ENCODE results near the gene ENO3. TPM values are rescaled to one million over a fixed set of nuclear protein-coding genes. Genes with fewer than 3 reads are reported as not detected.

The ENO3 gene
- total RNA-seq, 1 donor from 2014 or later: 2.6 TPM

DNA sequence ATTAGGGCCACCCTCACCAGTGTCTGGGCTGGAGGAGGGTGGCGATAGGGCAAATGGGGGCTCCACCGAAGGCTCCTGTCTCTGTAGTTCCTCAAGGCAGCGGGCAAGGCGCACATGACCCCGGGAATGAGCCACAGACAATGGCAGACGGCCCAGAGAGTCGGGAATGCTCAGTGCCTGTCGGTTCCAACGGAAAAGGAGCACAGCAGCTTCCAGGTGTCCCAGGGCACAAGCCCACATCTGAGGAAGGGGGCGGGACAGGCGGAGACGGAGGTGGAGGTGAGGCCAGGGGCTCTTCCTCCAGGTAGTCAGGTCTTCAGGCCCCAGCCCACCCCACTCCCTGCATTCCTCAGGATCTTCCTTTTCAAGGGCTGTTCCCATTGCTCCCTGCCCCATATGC lies 21.8 kb downstream of the ENO3 start:
- DNase-seq (ENCODE audit: extremely low read depth, low read depth, low spot score): no peak

DNA sequence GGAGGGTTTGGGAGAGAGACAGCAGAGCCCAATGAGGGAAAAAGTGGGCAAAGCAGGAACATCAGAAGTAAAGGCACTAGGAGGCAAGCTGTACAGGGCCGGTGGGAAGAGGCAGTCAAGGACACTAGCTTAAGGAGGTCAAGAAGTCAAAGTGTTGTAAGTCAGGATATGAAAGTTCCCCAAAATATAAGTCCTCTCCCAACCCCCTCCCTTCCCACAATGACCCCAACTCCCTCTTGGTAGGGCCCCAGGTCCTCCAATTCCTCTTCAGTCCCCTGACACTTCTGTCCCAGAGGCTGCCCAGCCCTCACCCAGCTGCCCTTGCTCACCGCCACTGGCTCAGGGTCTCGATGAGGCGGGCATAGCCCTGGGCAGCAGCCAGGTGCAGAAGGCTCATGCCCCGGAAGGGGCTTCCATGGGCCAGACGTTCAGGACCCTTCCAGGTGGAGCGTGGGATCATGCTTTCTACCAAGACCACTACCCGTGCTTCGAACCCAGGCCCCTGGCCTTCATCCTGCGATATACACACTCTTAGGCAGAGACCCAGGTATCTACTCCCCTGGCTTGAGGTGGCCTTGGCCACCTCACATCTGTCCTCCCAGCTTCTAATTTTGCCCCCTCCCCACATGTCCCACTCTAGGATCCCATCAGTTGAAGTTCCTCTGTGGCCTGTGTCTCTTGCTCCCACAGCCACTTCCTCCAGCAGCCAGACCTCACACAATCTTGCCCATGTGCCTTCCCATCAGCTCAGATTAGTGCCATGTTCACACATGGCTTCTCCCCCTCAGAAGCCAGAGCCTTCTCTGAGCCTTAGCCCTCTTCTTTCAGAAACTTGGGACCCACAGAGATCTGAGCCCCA lies 22.6 kb downstream of the ENO3 start:
- no peak for DNase-seq (ENCODE audit: extremely low read depth, low read depth, low spot score)

GRCh38 chr17:4974115-4974670 lies 23.3 kb downstream of the ENO3 start:
- no peak for DNase-seq (ENCODE audit: extremely low read depth, low read depth, low spot score)

- no peak for DNase-seq (ENCODE audit: extremely low read depth, low read depth, low spot score)
These were observed 27.8 kb downstream of the ENO3 start for GRCh38 chr17:4978726-4979125.

DNA sequence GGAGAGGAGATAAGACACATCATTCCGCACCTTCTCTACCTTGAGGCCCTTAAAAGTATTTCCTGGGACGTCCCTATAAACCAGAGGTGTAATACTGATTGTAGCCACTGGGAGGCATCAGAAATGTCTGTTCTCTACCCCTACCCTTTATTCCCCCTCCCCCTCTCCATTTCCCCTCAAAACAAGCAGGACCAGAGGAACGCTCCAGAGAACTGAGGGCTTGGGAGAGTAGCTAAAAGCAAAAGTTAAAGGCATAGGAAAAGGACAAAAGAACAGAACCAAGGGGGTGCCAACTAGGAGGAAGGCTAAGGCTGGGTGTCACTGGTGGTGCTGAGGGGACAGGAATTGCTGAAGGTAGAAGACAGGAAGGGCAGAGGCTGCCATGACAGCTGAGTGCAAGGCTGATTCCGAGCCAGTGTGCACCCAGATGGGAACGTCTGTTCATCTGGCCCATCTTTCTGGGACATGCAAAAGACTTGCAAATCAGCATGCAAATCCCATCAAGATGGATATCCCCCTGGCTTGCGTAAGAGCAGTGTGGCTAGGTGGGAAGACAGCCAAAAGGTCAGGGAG lies 29.8 kb downstream of the ENO3 start:
- no peak for DNase-seq (ENCODE audit: extremely low read depth, low read depth, low spot score)

- DNase-seq (ENCODE audit: extremely low read depth, low read depth, low spot score): no peak
These were observed 31.4 kb downstream of the ENO3 start for GRCh38 chr17:4982305-4982704.

- DNase-seq (ENCODE audit: extremely low read depth, low read depth, low spot score): no peak
These were observed 35.5 kb downstream of the ENO3 start for GRCh38 chr17:4986403-4986802.

DNA sequence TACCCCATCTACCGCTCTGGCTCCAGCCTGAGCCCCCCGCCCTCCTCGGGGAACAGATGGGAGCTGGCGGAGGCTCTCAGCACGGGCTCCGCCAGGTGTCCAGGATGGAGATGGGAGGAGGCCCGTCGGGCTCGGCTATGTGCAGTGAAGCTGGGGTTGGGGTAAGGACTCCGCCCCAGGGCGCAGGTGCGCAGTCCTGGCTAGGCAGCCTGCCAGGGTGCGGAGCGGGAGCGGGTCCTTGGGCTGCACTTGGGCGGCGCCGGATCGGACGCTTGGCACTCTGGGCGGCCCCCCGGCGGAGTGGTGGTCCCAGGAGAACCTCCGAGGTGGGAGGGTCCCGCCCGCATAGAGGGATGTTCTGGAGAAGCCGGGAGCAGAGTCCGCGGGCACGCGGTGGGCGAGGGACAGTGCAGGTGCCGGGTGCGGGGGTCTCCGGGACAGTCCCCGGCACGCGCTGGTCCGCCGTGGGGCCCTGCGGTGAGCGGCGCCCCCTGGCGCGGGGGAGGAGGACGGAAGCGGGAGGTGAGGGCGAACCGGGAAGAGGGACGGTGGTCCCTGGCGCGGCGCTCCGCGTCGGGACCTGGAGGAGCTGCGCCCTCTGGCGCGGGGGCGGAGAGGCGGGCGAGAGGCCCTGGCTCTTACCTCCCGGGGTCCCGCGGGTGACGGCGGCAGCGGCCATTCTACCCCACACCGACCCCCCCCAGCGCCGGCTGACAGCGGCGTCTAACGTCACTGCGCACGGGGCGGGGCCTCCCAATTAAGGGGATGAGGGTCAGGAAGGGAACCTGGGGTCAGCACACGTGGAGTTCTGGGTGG lies 36.2 kb downstream of the ENO3 start, which contains the start of gene CAMTA2:
Gene CAMTA2 (minus strand): TSS at position 725 of the 816 bp plus-strand sequence. CDS start 1,453 bp downstream, outside the sequence.
- no peak for DNase-seq (ENCODE audit: extremely low read depth, low read depth, low spot score)

DNA sequence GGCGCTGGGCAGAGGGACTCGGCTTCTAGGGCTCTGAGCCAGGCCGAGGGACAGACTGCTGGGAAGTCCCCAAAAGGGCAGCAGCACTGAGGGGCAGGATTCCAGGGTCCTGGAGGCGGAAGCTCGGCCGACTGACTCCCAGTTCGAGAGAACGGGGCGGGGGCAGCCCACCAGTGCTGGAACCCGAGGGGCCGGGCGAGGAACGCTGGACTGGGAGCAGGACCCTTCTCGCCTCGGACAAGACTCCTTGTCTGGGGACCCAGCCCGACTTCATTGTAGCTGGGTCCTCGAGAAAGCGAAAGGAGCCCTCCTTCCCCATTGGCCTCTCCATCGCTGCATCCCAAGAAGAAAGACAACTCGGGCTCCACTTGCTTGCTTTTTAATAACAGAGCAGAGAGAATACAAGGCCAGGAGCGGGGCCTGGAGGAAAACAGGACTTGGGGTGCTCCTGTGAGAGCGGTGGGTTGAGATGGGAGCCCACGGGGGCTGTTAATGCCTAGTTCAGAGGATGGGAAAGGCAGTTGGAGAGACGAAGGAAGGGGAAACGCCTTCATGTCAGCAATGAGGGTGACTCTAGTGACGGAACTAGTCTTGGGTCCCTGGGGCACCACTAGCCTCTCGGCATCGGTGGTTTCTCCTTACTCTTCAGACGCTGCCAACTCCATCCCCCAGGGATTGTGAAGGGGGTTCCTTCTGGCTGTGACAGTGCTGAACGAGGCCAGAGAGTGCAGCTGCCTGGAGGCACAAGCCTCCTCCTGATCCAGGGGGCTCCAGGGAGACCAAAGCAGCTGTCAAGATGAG lies 37.0 kb downstream of the ENO3 start:
- DNase-seq (ENCODE audit: extremely low read depth, low read depth, low spot score): no peak

- DNase-seq (ENCODE audit: extremely low read depth, low read depth, low spot score): no peak
These were observed 43.2 kb downstream of the ENO3 start for GRCh38 chr17:4994081-4994595.

GRCh38 chr17:4997302-4998026 lies 46.5 kb downstream of the ENO3 start, which contains the start of the genes INCA1 and KIF1C:
TSS of gene INCA1 (minus strand) at chr17:4997522. CDS start at chr17:4994437, 3,085 bp downstream.
TSS of gene KIF1C (plus strand) at chr17:4997950. CDS start at chr17:5000247, 2,297 bp downstream.
- DNase-seq (ENCODE audit: extremely low read depth, low read depth, low spot score): no peak

GRCh38 chr17:4998027-4998731 lies 47.3 kb downstream of the ENO3 start:
- DNase-seq (ENCODE audit: extremely low read depth, low read depth, low spot score): no peak

GRCh38 chr17:4998732-4999429 lies 48.0 kb downstream of the ENO3 start:
- DNase-seq (ENCODE audit: extremely low read depth, low read depth, low spot score): no peak

DNA sequence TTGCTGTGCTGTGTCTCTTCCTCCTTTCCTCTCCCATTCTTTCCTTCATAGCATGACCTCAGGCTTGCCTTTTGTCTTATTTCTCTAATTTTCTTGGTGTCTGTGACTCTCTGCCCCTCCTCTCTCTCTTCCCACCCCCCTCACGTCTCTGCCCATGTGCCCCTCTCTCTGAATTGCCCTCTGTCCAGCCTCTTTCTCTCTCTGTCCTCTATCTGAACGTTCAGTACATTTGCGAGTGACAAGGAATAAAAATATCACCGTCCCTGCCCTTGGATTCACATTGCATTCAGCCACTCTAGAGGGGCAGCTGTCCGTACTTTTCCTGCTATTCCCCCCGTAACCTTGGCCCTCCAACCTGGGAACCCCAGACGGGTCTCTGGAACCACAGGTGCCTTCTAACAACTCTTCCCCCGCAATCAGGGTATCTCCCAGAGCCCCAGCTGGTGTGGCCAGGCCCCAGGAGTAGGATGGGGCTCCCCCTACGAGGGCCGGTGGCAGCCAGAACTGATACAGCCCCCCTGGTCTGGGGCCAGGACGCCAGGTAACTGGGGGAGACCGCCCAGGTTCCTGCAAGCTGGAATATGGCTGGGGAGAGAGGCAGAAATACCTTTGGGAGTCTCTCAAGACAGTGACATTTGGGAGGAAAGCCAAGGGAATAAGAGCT lies 48.6 kb downstream of the ENO3 start:
- DNase-seq (ENCODE audit: extremely low read depth, low read depth, low spot score): no peak

DNA sequence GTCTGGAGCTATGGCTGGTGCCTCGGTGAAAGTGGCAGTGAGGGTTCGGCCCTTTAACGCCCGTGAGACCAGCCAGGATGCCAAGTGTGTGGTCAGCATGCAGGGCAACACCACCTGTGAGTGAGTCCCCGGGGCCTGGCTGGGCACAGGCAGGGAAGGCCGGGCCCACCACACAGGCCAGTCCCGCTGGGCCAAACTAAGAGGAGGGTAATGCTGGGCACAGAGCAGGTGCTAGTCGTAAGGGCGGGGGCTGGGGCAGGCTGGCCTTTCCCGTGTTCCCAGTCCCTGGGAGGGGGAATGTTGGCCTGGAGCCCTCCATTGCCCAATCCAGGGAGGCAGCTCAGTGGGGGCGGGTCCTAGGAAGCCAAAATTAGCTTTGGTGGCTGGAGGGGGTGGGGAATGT lies 49.3 kb downstream of the ENO3 start:
- DNase-seq (ENCODE audit: extremely low read depth, low read depth, low spot score): no peak

GRCh38 chr17:5002121-5002788 lies 51.3 kb downstream of the ENO3 start:
- DNase-seq (ENCODE audit: extremely low read depth, low read depth, low spot score): no peak

Data from glomerular endothelial cell (primary cell).